ENCODE measurements around the gene TMEM63B. TPM values are rescaled to one million over a fixed set of nuclear protein-coding genes. Genes with fewer than 3 reads are reported as not detected.

TMEM63B gene
- total and polyA plus RNA-seq, 9 of the 15 experiments (the other 6 are each of a cell fraction or from before 2014, with no cell fraction given): 0.14 to 39.4 (median 14.4) TPM

GRCh38 chr6:44193307-44193910, 66.1 kb downstream of the TMEM63B start (continued):
- peak; percentile 70 for TF ChIP-seq ATF3 (IDR thresholded peaks at IDR 0.05)
- no peak for TF ChIP-seq ATF3 (CRISPR knock-in tag; conservative IDR thresholded peaks at IDR 0.05)
- TF ChIP-seq JUND (IDR thresholded peaks at IDR 0.05; ENCODE audit: borderline replicate concordance, low read depth, low read length): peak; percentile 60; the same call in 1 of the 2 replicates
- TF ChIP-seq JUND (tag; IDR thresholded peaks at IDR 0.05; ENCODE audit: borderline replicate concordance, low read depth, low read length): 0 out of 3 replicates have a peak, but pooled peaks have one; percentile 51

- Histone ChIP-seq H4K20me1 (replicated peaks; ENCODE audit: control insufficient read depth, insufficient read depth, low read length) (no peaks in the 10 kb centered on the region), H3K9me1 (ENCODE audit: control insufficient read depth, insufficient read depth, low read length) (no peaks in the 10 kb centered on the region), H3K4me1 (replicated peaks in 1 of 2; ENCODE audit: control insufficient read depth in 2 of 2, insufficient read depth in 2 of 2, low read length in 2 of 2) (peaks cover 8 to 11% of the 10 kb centered on the region in 2 experiments; a peak in 4 of 5 replicates), H3K27ac (ENCODE audit: extremely low read depth, low read depth, low read length) (no peak overlapping the region), H3K36me3 (ENCODE audit: control insufficient read depth, insufficient read depth, low read length) (no peaks in the 10 kb centered on the region), H3K9me3 (replicated peaks; ENCODE audit: control insufficient read depth, insufficient read depth, low read depth, low read length) (no peaks in the 10 kb centered on the region), H3K79me2 (ENCODE audit: control insufficient read depth, insufficient read depth, low read length) (no peaks in the 10 kb centered on the region), H3K4me2 (ENCODE audit: insufficient read depth, low read length) (no peak overlapping the region), H2AFZ (ENCODE audit: low read depth, low read length) (no peak overlapping the region), H3K27me3 (ENCODE audit: control insufficient read depth in 2 of 2, insufficient read depth in 2 of 2, low read length in 2 of 2) (no peaks in the 10 kb centered on the region), H3K4me3 (no peak overlapping the region), H3K9ac (ENCODE audit: insufficient read depth in 1 of 2, low read depth in 2 of 2, low read length in 2 of 2) (0 out of 4 replicates have a peak overlapping the region, but pooled peaks of 1 of the 2 experiments have one; percentile 56)
- no TSS peak for BruUV-seq (replicated peaks)
- in situ Hi-C loops (cut with MboI): no loop called here
- FAIRE-seq (no peak), DNase-seq (ENCODE audit: extremely low read depth in 1 of 4, low spot score in 3 of 4) (no peak), ATAC-seq (no peak)
- CTCF ChIA-PET (ENCODE audit: low intra/inter-chr PET ratio): no interaction called here
- intact Hi-C loops (cut with micrococcal nuclease): no loop called here
- POLR2A ChIA-PET: interaction anchor here (1.3 to 4.5 kb wide), 2 partner anchors 15 to 52 kb away, joined by 7 to 32 read pairs; partner anchors contain the start of gene HSP90AB1
- 51% methylated on average over 4 of the region's 5 CpGs for WGBS (ENCODE audit: insufficient coverage, low coverage, missing lambda C conversion rate)
- TF ChIP-seq IFI16 (CRISPR knock-in tag; IDR thresholded peaks at IDR 0.05) (no peak), ARID2 (IDR thresholded peaks at IDR 0.05) (no peak), ZNF280B (CRISPR knock-in tag; IDR thresholded peaks at IDR 0.05) (no peak), ZNF384 (IDR thresholded peaks at IDR 0.05; ENCODE audit: low read depth, low read length) (no peak), TGIF2 (CRISPR knock-in tag; IDR thresholded peaks at IDR 0.05) (no peak), HDAC8 (tag; IDR thresholded peaks at IDR 0.05) (no peak), HBP1 (CRISPR knock-in tag; IDR thresholded peaks at IDR 0.05) (no peak), PPARD (CRISPR knock-in tag; IDR thresholded peaks at IDR 0.05) (no peak), ZNF780A (CRISPR knock-in tag; IDR thresholded peaks at IDR 0.05) (no peak), ZSCAN32 (CRISPR knock-in tag; IDR thresholded peaks at IDR 0.05) (no peak), GATAD2A (IDR thresholded peaks at IDR 0.05) (no peak), ZNF174 (CRISPR knock-in tag; IDR thresholded peaks at IDR 0.05) (no peak), ZNF512 (tag; IDR thresholded peaks at IDR 0.05) (no peak)
Observed at GRCh38 chr6:44194326-44194725, 67.0 kb downstream of the TMEM63B start.
